ENCODE results near the gene TENM3.
"Not testable (repeated sequence)": the region's sequence is repeated elsewhere in the genome, so short reads cannot be mapped to it uniquely, and the experiment has no call there.

The TENM3 gene

DNA sequence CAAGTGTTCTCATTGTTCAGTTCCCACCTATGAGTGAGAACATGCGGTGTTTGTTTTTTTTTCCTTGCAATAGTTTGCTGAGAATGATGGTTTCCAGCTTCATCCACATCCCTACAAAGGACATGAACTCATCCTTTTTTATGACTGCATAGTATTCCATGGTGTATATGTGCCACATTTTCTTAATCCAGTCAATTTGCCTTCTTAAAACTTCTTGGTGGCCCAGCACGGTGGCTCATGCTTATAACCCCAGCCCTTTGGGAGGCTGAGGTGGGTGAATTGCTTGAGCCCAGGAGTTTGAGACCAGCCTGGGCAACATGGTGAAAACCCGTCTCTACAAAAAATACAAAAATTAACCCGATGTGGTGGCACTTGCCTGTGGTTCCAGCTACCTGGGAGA, 942 bp upstream of the TENM3 start:
- not testable (repeated sequence) for H3K27me3 ChIP-seq (ENCODE audit: low read depth, low read length); H3K4me1 ChIP-seq (ENCODE audit: control insufficient read depth in 1 of 2, insufficient read depth in 2 of 2, low read length in 2 of 2); H3K27ac ChIP-seq (ENCODE audit: low read length); H3K36me3 ChIP-seq (ENCODE audit: control insufficient read depth in 1 of 2, insufficient read depth in 2 of 2, low read length in 2 of 2); H3K4me3 ChIP-seq (ENCODE audit: low read depth in 1 of 2, low read length in 2 of 2); H3K9me3 ChIP-seq (ENCODE audit: control insufficient read depth in 1 of 2, low read length in 2 of 2)

- Histone ChIP-seq H3K27me3 (ENCODE audit: low read depth, low read length) (no peaks in the 10 kb centered on the region), H3K36me3 (ENCODE audit: control insufficient read depth in 1 of 2, insufficient read depth in 2 of 2, low read length in 2 of 2) (no peaks in the 10 kb centered on the region), H3K4me3 (ENCODE audit: low read depth in 1 of 2, low read length in 2 of 2) (no peak overlapping the region), H3K27ac (ENCODE audit: low read length) (no peak overlapping the region), H3K4me1 (ENCODE audit: control insufficient read depth in 1 of 2, insufficient read depth in 2 of 2, low read length in 2 of 2) (no peaks in the 10 kb centered on the region), H3K9me3 (ENCODE audit: control insufficient read depth in 1 of 2, low read length in 2 of 2) (no peaks in the 10 kb centered on the region)
These were observed 415 bp upstream of the TENM3 start for GRCh38 chr4:182242787-182243186.

- no peaks in the 10 kb centered on the region for H3K36me3 ChIP-seq (ENCODE audit: control insufficient read depth in 1 of 2, insufficient read depth in 2 of 2, low read length in 2 of 2)
- no peak overlapping the region for H3K4me3 ChIP-seq (ENCODE audit: low read depth in 1 of 2, low read length in 2 of 2)
- H3K27ac ChIP-seq (ENCODE audit: low read length): no peak overlapping the region
- no peaks in the 10 kb centered on the region for H3K4me1 ChIP-seq (ENCODE audit: control insufficient read depth in 1 of 2, insufficient read depth in 2 of 2, low read length in 2 of 2)
- H3K9me3 ChIP-seq (ENCODE audit: control insufficient read depth in 1 of 2, low read length in 2 of 2): no peaks in the 10 kb centered on the region
- no peaks in the 10 kb centered on the region for H3K27me3 ChIP-seq (ENCODE audit: low read depth, low read length)
These were observed 1.8 kb downstream of the TENM3 start for GRCh38 chr4:182245041-182245440.

DNA sequence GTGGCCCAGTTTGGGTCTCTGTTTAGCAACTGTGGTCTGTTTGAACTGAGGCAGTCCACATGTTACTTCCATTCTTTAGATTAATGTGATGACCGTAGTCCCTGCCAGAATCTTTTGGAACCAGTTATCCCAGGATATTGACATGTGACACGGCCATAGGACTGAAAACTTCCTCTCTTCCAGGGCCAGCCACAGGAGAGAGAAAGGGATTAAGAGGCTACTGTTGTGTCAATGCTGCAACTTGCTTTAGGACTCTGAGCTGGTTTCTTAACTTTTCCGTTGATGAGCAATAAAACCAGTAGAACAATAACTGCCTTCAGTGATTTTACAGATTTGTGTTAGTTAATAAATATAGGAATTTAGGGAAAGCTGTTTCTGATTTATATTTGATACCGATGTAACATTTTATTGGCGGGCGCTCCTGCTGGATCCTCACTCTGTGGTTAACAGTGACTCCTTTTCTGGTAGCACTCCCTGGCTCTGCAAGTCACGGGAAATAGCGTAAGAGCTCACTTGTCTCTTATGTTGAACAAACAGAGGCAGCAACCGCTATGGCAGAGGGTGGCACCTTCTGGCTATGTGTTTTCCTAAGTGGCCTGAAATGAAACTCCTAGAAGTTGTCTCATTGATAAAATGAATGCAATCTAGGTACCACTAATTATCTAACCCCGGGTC, 2.5 kb downstream of the TENM3 start:
- no peak overlapping the region for H3K27ac ChIP-seq (ENCODE audit: low read length)
- H3K36me3 ChIP-seq (ENCODE audit: control insufficient read depth in 1 of 2, insufficient read depth in 2 of 2, low read length in 2 of 2): no peaks in the 10 kb centered on the region
- H3K27me3 ChIP-seq (ENCODE audit: low read depth, low read length): no peaks in the 10 kb centered on the region
- H3K4me1 ChIP-seq (ENCODE audit: control insufficient read depth in 1 of 2, insufficient read depth in 2 of 2, low read length in 2 of 2): no peaks in the 10 kb centered on the region
- no peaks in the 10 kb centered on the region for H3K9me3 ChIP-seq (ENCODE audit: control insufficient read depth in 1 of 2, low read length in 2 of 2)
- H3K4me3 ChIP-seq (ENCODE audit: low read depth in 1 of 2, low read length in 2 of 2): no peak overlapping the region

DNA sequence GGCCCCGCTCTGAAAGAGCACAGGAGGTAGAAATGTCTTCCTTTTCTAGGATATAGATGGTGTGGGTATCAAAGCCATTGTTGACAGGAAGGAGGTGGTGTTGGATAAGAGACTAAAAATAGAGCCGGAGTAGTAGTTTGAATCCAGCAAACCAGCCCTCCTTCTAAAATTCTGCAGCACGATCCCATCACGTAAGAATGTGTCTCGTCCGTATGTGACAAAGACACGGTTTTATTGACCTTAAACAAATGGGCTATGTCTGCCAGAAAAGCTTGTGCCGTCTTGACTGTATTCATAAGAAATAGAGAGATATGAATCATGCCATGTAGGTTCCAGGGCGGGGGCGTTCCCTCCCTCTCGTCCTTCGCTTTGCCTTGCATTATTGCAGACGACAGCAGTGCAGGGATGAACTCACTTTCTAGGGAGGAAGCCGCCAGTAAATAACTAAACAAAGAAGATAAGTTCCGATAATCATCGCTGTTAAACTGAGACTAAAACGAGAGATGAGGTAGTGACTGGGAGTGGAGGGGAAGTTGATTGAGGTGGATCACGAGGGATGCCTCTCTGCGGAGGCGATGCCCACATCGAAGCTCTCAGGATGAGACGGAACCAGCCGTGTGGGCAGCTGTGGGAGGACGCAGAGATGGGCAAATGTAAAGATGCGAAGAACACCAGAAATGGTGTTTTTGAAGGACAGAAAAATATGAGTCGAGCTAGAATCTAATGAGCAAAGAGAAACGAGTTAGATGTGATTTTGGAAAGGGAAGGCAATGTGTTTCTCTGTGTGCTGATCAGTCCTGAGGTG, 3.4 kb downstream of the TENM3 start:
- H3K4me3 ChIP-seq (ENCODE audit: low read depth in 1 of 2, low read length in 2 of 2): peak overlapping the region in 1 of 2 donors; percentile 22
- H3K36me3 ChIP-seq (ENCODE audit: control insufficient read depth in 1 of 2, insufficient read depth in 2 of 2, low read length in 2 of 2): no peaks in the 10 kb centered on the region
- H3K27me3 ChIP-seq (ENCODE audit: low read depth, low read length): no peaks in the 10 kb centered on the region
- H3K27ac ChIP-seq (ENCODE audit: low read length): no peak overlapping the region
- no peaks in the 10 kb centered on the region for H3K4me1 ChIP-seq (ENCODE audit: control insufficient read depth in 1 of 2, insufficient read depth in 2 of 2, low read length in 2 of 2)
- H3K9me3 ChIP-seq (ENCODE audit: control insufficient read depth in 1 of 2, low read length in 2 of 2): no peaks in the 10 kb centered on the region

GRCh38 chr4:182248295-182248694, 5.1 kb downstream of the TENM3 start:
- Histone ChIP-seq H3K27me3 (ENCODE audit: low read depth, low read length) (no peaks in the 10 kb centered on the region), H3K4me1 (ENCODE audit: control insufficient read depth in 1 of 2, insufficient read depth in 2 of 2, low read length in 2 of 2) (no peaks in the 10 kb centered on the region), H3K4me3 (ENCODE audit: low read depth in 1 of 2, low read length in 2 of 2) (no peak overlapping the region), H3K9me3 (ENCODE audit: control insufficient read depth in 1 of 2, low read length in 2 of 2) (no peaks in the 10 kb centered on the region), H3K36me3 (ENCODE audit: control insufficient read depth in 1 of 2, insufficient read depth in 2 of 2, low read length in 2 of 2) (no peaks in the 10 kb centered on the region), H3K27ac (ENCODE audit: low read length) (no peak overlapping the region)

GRCh38 chr4:182250446-182250845, 7.2 kb downstream of the TENM3 start:
- Histone ChIP-seq H3K27ac (ENCODE audit: low read length) (no peak overlapping the region), H3K27me3 (ENCODE audit: low read depth, low read length) (no peaks in the 10 kb centered on the region), H3K9me3 (ENCODE audit: control insufficient read depth in 1 of 2, low read length in 2 of 2) (no peaks in the 10 kb centered on the region), H3K36me3 (ENCODE audit: control insufficient read depth in 1 of 2, insufficient read depth in 2 of 2, low read length in 2 of 2) (no peaks in the 10 kb centered on the region), H3K4me3 (ENCODE audit: low read depth in 1 of 2, low read length in 2 of 2) (no peak overlapping the region), H3K4me1 (ENCODE audit: control insufficient read depth in 1 of 2, insufficient read depth in 2 of 2, low read length in 2 of 2) (no peaks in the 10 kb centered on the region)

DNA sequence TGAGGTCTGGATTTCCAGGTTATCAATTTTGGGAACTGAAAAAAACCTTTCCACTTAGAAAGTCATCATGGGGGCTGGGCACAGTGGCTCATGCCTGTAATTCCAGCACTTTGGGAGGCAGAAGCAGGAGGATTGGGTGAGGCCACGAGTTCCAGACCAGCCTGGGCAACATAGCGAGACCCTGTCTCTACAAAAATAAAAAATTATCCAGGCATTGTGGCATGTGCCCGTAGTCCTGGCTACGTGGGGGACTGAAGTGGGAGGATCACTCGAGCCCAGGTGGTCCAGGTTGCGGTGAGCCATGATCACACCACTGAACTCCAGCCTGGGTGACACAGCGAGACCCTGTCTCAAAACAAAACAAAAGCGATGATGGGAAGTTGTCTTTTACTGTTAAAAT, 7.9 kb downstream of the TENM3 start:
- no peak overlapping the region for H3K27ac ChIP-seq (ENCODE audit: low read length)
- H3K36me3 ChIP-seq (ENCODE audit: control insufficient read depth in 1 of 2, insufficient read depth in 2 of 2, low read length in 2 of 2): no peaks in the 10 kb centered on the region
- H3K4me1 ChIP-seq (ENCODE audit: control insufficient read depth in 1 of 2, insufficient read depth in 2 of 2, low read length in 2 of 2): no peaks in the 10 kb centered on the region
- H3K27me3 ChIP-seq (ENCODE audit: low read depth, low read length): no peaks in the 10 kb centered on the region
- H3K4me3 ChIP-seq (ENCODE audit: low read depth in 1 of 2, low read length in 2 of 2): no peak overlapping the region
- H3K9me3 ChIP-seq (ENCODE audit: control insufficient read depth in 1 of 2, low read length in 2 of 2): no peaks in the 10 kb centered on the region

GRCh38 chr4:182252220-182252619, 9.0 kb downstream of the TENM3 start:
- H3K9me3 ChIP-seq (ENCODE audit: control insufficient read depth in 1 of 2, low read length in 2 of 2): no peaks in the 10 kb centered on the region

DNA sequence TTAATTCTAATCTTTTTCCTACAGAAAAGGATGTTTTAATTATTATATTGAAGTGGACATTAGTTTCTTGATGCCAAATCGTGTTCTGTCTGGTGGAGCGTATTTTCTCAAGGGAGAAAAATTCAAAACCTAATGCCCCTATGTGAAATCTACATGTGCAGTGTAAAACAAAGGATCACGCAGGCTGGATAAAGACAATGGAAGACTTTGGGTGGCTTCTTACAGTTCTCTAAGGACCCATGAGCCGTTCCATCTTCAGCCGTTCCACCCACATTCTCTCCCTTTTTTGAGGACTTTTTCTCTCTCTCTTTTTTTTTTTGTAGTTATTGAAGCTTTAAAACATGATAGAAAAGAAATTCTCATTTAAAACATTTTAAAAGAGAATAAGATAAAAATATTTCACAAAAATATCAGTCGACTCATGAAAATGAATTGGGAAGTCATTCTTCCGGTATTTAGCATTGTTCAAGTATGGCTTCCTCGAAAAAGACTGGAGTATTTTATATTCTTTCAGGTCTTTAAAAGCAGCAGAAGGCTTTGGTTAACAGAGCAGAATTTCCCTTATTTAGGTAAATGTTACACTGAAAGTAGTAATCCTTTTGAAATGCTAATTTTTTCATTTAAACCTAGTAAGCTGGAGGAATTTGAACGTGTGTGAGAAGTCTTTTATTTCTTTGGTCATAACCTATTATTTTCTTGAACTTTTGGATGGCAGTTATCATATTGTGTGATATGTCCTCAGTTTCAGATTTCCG, 11.0 kb downstream of the TENM3 start:
- no peaks in the 10 kb centered on the region for H3K4me1 ChIP-seq (ENCODE audit: control insufficient read depth in 1 of 2, insufficient read depth in 2 of 2, low read length in 2 of 2)
- no peak overlapping the region for H3K4me3 ChIP-seq (ENCODE audit: low read depth in 1 of 2, low read length in 2 of 2)
- H3K36me3 ChIP-seq (ENCODE audit: control insufficient read depth in 1 of 2, insufficient read depth in 2 of 2, low read length in 2 of 2): no peaks in the 10 kb centered on the region
- H3K9me3 ChIP-seq (ENCODE audit: control insufficient read depth in 1 of 2, low read length in 2 of 2): no peaks in the 10 kb centered on the region
- H3K27ac ChIP-seq (ENCODE audit: low read length): no peak overlapping the region
- H3K27me3 ChIP-seq (ENCODE audit: low read depth, low read length): no peaks in the 10 kb centered on the region

More at GRCh38 chr4:182252220-182252619, 9.0 kb downstream of the TENM3 start:
- no peak overlapping the region for H3K27ac ChIP-seq (ENCODE audit: low read length)
- H3K36me3 ChIP-seq (ENCODE audit: control insufficient read depth in 1 of 2, insufficient read depth in 2 of 2, low read length in 2 of 2): no peaks in the 10 kb centered on the region
- H3K27me3 ChIP-seq (ENCODE audit: low read depth, low read length): no peaks in the 10 kb centered on the region
- no peak overlapping the region for H3K4me3 ChIP-seq (ENCODE audit: low read depth in 1 of 2, low read length in 2 of 2)
- H3K4me1 ChIP-seq (ENCODE audit: control insufficient read depth in 1 of 2, insufficient read depth in 2 of 2, low read length in 2 of 2): no peaks in the 10 kb centered on the region

- Histone ChIP-seq H3K27ac (ENCODE audit: low read length) (no peak overlapping the region), H3K9me3 (ENCODE audit: control insufficient read depth in 1 of 2, low read length in 2 of 2) (no peaks in the 10 kb centered on the region), H3K4me1 (ENCODE audit: control insufficient read depth in 1 of 2, insufficient read depth in 2 of 2, low read length in 2 of 2) (no peaks in the 10 kb centered on the region), H3K4me3 (ENCODE audit: low read depth in 1 of 2, low read length in 2 of 2) (no peak overlapping the region), H3K36me3 (ENCODE audit: control insufficient read depth in 1 of 2, insufficient read depth in 2 of 2, low read length in 2 of 2) (no peaks in the 10 kb centered on the region), H3K27me3 (ENCODE audit: low read depth, low read length) (no peaks in the 10 kb centered on the region)
These were observed 12.4 kb downstream of the TENM3 start for GRCh38 chr4:182255441-182256190.

Data from muscle layer of duodenum (tissue), 2 donors.